ENCODE data around the gene TCP11L2. TPM values are rescaled to one million over a fixed set of nuclear protein-coding genes. Genes with fewer than 3 reads are reported as not detected.
"Not testable (repeated sequence)": the region's sequence is repeated elsewhere in the genome, so short reads cannot be mapped to it uniquely, and the experiment has no call there.

Gene TCP11L2
- total RNA-seq, 6 experiments from 2014 or later: 13.4 to 21.9 (median 15.6) TPM

DNA sequence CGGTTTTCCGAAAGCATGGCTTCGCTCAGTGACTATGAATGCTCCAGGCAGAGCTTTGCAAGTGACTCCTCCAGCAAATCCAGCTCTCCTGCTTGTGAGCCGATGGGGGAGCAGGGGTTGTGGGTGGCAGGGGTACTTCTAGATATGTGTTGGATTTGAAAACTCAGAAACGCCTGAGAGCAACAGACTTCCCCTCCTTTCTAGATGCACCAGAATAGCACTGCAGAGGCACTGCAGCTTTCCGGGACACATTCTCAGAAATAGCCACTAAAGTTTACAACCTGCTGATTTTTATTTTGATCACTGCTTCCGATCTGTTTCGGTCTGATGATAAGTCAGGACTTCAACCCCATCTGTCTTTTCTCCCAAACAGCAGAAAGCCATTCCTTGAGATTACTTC lies 8.6 kb downstream of the TCP11L2 start:
- peaks cover 7% of the 10 kb centered on the region for H3K27me3 Mint-ChIP-seq (ENCODE audit: insufficient read depth)
- H3K4me1 Mint-ChIP-seq (ENCODE audit: low read depth): peaks cover 26% of the 10 kb centered on the region
- H3K36me3 Mint-ChIP-seq (ENCODE audit: low read depth): peaks cover 6% of the 10 kb centered on the region
- TF ChIP-seq, protein P1, sequence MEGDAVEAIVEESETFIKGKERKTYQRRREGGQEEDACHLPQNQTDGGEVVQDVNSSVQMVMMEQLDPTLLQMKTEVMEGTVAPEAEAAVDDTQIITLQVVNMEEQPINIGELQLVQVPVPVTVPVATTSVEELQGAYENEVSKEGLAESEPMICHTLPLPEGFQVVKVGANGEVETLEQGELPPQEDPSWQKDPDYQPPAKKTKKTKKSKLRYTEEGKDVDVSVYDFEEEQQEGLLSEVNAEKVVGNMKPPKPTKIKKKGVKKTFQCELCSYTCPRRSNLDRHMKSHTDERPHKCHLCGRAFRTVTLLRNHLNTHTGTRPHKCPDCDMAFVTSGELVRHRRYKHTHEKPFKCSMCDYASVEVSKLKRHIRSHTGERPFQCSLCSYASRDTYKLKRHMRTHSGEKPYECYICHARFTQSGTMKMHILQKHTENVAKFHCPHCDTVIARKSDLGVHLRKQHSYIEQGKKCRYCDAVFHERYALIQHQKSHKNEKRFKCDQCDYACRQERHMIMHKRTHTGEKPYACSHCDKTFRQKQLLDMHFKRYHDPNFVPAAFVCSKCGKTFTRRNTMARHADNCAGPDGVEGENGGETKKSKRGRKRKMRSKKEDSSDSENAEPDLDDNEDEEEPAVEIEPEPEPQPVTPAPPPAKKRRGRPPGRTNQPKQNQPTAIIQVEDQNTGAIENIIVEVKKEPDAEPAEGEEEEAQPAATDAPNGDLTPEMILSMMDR (IDR thresholded peaks at IDR 0.05): no peak
- H3K9me3 Mint-ChIP-seq: no peaks in the 10 kb centered on the region
- DNase-seq: no peak
- H3K27ac Mint-ChIP-seq: no peak overlapping the region
- H3K4me3 Mint-ChIP-seq: no peak overlapping the region

DNA sequence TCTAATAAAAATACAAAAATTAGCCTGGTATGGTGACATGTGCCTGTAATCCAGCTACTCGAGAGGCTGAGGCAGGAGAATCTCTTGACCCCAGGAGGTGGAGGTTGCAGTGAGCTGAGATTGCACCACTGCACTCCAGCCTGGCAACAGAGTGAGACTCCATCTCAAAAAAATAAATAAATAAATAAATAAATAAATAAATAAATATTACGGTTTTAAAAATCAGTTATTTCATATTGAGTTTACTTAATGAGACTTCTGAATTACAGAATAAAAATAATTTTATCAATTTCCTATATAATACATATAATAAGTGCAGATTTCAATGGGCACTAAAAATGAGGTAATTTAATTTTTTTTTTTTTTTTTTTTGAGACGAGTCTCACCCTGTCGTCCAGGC lies 10.9 kb downstream of the TCP11L2 start:
- H3K27me3 Mint-ChIP-seq (ENCODE audit: insufficient read depth); H3K4me3 Mint-ChIP-seq; H3K9me3 Mint-ChIP-seq; H3K36me3 Mint-ChIP-seq (ENCODE audit: low read depth); DNase-seq; H3K27ac Mint-ChIP-seq: not testable (repeated sequence)
- H3K4me1 Mint-ChIP-seq (ENCODE audit: low read depth): peaks cover 23% of the 10 kb centered on the region

DNA sequence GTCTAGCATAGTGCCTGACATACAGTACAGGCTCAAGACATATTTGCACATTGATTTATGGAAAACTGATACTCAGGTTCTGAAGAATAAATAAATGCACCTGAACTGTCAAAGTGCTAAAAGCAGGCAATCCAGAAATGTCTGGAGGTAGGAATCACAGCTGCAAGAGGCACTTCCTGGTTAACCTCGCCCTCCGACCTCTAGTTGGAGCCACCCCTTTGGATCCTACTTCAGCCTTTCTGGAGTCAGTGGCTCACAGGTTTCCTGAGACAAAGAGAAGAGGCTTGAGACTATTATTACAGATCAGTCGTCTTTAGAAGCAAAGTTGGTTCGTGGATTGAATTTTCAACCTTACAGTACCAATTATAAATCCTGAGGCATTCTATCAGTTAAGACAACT lies 13.0 kb downstream of the TCP11L2 start:
- peaks cover 6% of the 10 kb centered on the region for H3K36me3 Mint-ChIP-seq (ENCODE audit: low read depth)
- no peak overlapping the region for H3K4me3 Mint-ChIP-seq
- peaks cover 1% of the 10 kb centered on the region for H3K27me3 Mint-ChIP-seq (ENCODE audit: insufficient read depth)
- no peak for DNase-seq
- peaks cover 2% of the 10 kb centered on the region for H3K4me1 Mint-ChIP-seq (ENCODE audit: low read depth)
- TF ChIP-seq, protein P1 (IDR thresholded peaks at IDR 0.05): no peak
- H3K27ac Mint-ChIP-seq: no peak overlapping the region
- no peaks in the 10 kb centered on the region for H3K9me3 Mint-ChIP-seq

DNA sequence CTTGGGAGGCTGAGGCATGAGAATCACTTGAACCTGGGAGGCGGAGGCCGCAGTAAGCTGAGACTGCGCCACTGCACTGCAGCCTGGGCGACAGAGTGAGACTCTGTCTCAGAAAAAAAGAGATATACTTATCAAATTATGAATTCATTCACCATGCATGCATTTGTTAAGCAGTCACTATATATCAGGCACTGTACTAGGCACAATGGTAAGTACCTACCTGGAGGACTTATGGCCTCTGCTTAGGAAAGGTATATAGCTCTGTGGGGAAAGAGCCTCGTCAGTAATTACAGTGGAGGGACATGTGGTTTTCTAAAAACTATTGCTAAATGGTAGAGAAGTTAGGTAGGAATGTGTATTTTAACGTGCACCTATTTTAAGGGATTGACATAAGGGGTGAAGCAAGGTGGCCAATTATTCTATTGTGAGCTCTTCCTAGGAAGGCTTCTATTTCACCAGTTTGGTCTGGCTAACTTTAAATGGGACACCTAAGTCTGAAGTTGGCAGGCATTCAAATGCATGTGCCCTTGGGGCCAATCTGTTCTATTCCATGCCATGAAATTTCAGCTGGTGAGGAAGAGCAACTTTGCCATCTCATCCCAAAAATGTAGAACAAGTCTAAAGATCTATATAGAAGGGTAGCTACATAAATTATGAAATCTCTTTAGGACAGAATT lies 15.0 kb downstream of the TCP11L2 start:
- H3K4me3 Mint-ChIP-seq: no peak overlapping the region
- DNase-seq: no peak
- no peak overlapping the region for H3K27ac Mint-ChIP-seq
- TF ChIP-seq, protein P1 (IDR thresholded peaks at IDR 0.05): no peak
- H3K4me1 Mint-ChIP-seq (ENCODE audit: low read depth): no peaks in the 10 kb centered on the region
- H3K27me3 Mint-ChIP-seq (ENCODE audit: insufficient read depth): peaks cover 1% of the 10 kb centered on the region
- H3K36me3 Mint-ChIP-seq (ENCODE audit: low read depth): peaks cover 10% of the 10 kb centered on the region
- H3K9me3 Mint-ChIP-seq: no peaks in the 10 kb centered on the region

DNA sequence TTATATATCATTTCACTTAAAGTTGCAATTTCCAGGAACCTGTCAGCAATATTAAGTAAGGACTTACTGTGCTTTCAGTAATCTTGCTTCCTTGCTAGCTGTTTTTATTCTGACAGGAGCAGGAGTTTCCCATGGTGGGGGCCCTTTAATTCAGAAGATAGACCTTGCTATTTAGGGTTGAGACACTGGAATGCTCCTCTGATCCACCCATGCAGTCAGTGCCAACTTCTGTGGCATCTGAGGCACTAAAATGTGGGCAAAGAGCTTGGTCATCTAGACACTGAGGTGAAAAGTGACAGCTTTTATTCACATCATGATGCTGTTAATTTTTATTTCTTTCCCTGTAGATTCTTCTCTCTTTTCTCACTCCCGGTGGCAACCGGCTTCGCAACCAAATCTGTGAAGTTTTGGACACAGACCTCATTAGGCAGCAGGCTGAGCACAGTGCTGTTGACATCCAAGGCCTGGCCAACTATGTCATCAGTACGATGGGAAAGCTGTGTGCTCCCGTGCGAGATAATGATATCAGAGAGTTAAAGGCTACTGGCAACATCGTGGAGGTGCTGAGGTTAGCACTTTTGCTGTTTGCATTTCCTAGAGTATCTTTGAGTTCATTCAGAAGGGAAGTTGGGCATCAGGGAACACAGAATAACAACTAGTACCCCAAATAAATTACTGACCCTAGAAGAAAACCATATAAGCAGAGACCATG lies 18.8 kb downstream of the TCP11L2 start:
- no peak overlapping the region for H3K4me3 Mint-ChIP-seq
- no peaks in the 10 kb centered on the region for H3K4me1 Mint-ChIP-seq (ENCODE audit: low read depth)
- no peak for DNase-seq
- peaks cover 12% of the 10 kb centered on the region; the same call in 1 of the 2 replicates for H3K36me3 Mint-ChIP-seq (ENCODE audit: low read depth)
- TF ChIP-seq, protein P1 (IDR thresholded peaks at IDR 0.05): no peak
- no peak overlapping the region for H3K27ac Mint-ChIP-seq
- no peaks in the 10 kb centered on the region for H3K9me3 Mint-ChIP-seq
- no peaks in the 10 kb centered on the region for H3K27me3 Mint-ChIP-seq (ENCODE audit: insufficient read depth)

DNA sequence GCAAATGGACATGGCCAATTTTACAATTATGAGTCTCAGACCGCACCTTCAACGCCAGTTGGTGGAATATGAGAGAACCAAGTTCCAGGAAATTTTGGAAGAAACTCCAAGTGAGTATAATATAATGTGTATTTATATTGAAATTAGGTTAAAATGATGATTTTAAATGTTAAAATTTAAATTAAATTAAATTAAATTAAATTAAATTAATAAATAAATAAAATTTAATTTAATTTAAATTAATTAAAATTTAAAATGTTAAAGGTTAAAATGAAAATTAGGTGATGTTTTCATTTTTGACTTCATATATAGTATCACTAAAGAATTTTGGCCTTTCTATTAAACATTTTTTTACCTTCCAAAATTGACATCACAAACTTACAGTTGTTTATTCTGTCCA lies 21.0 kb downstream of the TCP11L2 start:
- Mint-ChIP-seq H3K27me3 (ENCODE audit: insufficient read depth) (no peaks in the 10 kb centered on the region), H3K9me3 (no peaks in the 10 kb centered on the region), H3K36me3 (ENCODE audit: low read depth) (peaks cover 12% of the 10 kb centered on the region; the same call in 1 of the 2 replicates), H3K27ac (no peak overlapping the region), H3K4me1 (ENCODE audit: low read depth) (no peaks in the 10 kb centered on the region), H3K4me3 (no peak overlapping the region)
- TF ChIP-seq, protein P1 (IDR thresholded peaks at IDR 0.05): no peak
- DNase-seq: no peak
